ENCODE measurements around the gene PHLDB2. TPM values are rescaled to one million over a fixed set of nuclear protein-coding genes. Genes with fewer than 3 reads are reported as not detected.

PHLDB2 gene
- polyA plus RNA-seq, 2 of the 4 experiments (the other 2 are of a cell fraction): 39.5 to 50.6 TPM

GRCh38 chr3:111903067-111903511 lies 44.0 kb downstream of the PHLDB2 start (continued):
- TF ChIP-seq RNF2 (IDR thresholded peaks at IDR 0.05; ENCODE audit: borderline replicate concordance, low read depth) (no peak), JUN (IDR thresholded peaks at IDR 0.05) (peak in 1 of 2 experiments; percentile 57; a peak in 1 of 5 replicates), TFCP2L1 (CRISPR knock-in tag; IDR thresholded peaks at IDR 0.05) (no peak), GATA3 (IDR thresholded peaks at IDR 0.05; ENCODE audit: borderline replicate concordance) (peak; percentile 61; the same call in 1 of the 2 replicates), SREBF2 (IDR thresholded peaks at IDR 0.05) (no peak), MAZ (IDR thresholded peaks at IDR 0.05; ENCODE audit: borderline replicate concordance, low read depth, low read length) (no peak), HOXB13 (CRISPR knock-in tag; IDR thresholded peaks at IDR 0.05; ENCODE audit: low read depth) (no peak), NFE2L2 (conservative IDR thresholded peaks at IDR 0.05; ENCODE audit: low read length) (no peak), CBX8 (IDR thresholded peaks at IDR 0.05) (no peak), FOSB (CRISPR knock-in tag; IDR thresholded peaks at IDR 0.05) (no peak), NPAS2 (CRISPR knock-in tag; IDR thresholded peaks at IDR 0.05; ENCODE audit: borderline replicate concordance) (no peak), USF2 (IDR thresholded peaks at IDR 0.05) (no peak), BCL3 (IDR thresholded peaks at IDR 0.05) (no peak), FOSL2 (IDR thresholded peaks at IDR 0.05) (peak; percentile 77; the same call in 1 of the 2 replicates), FOSL2 (CRISPR knock-in tag; IDR thresholded peaks at IDR 0.05) (peak; percentile 72), ZC3H11A (IDR thresholded peaks at IDR 0.05) (no peak), EP300 (IDR thresholded peaks at IDR 0.05) (peak; percentile 14 to 74; a peak in 2 of 5 replicates), RFX5 (IDR thresholded peaks at IDR 0.05) (peak; percentile 83), REST (IDR thresholded peaks at IDR 0.05) (no peak)

- ATAC-seq (peak; percentile 86 to 95), DNase-seq (ENCODE audit: low read depth in 1 of 2, low spot score in 1 of 2) (peak; percentile 57 to 88), FAIRE-seq (peak; percentile 94)
- peaks cover 69% of the 10 kb centered on the region for H3K4me1 ChIP-seq
- peak overlapping the region; percentile 87 to 91 for H3K27ac ChIP-seq
- peak overlapping the region; percentile 73 for H3K4me2 ChIP-seq
- WGBS (ENCODE audit: missing lambda C conversion rate): 32% methylated on average over 4 of the region's 4 CpGs
- no peak overlapping the region for H3K4me3 ChIP-seq
- H3K9me3 ChIP-seq: peaks cover 8% of the 10 kb centered on the region; the same call in 2 of the 3 replicates
- ChIA-PET POLR2A (interaction anchor here (0.7 to 1.0 kb wide), 3 partner anchors 32 to 1237 kb away, joined by 3 to 4 read pairs (median 3); partner anchors contain the start of gene ABHD10), CTCF (interaction anchor here (0.6 to 2.2 kb wide), 11 partner anchors 13 to 188 kb away, joined by 3 to 8 read pairs (median 5); partner anchors contain the start of gene PHLDB2)
- no peak for TF ChIP-seq REST (IDR thresholded peaks at IDR 0.05)
- TF ChIP-seq CHD2 (IDR thresholded peaks at IDR 0.05; ENCODE audit: low read length, partially characterized antibody): no peak
- peak; percentile 83 for TF ChIP-seq ZSCAN20 (CRISPR knock-in tag; IDR thresholded peaks at IDR 0.05)
- TF ChIP-seq HEYL (CRISPR knock-in tag; IDR thresholded peaks at IDR 0.05): peak; percentile 54; the same call in 1 of the 2 replicates
- peak; percentile 93 for TF ChIP-seq JUNB (IDR thresholded peaks at IDR 0.05)
- peak; percentile 55 for TF ChIP-seq HOXA7 (CRISPR knock-in tag; IDR thresholded peaks at IDR 0.05)
- TF ChIP-seq MAX (IDR thresholded peaks at IDR 0.05): peak; percentile 59; the same call in 1 of the 2 replicates
- 0 out of 2 replicates have a peak, but pooled peaks have one; percentile 66 for TF ChIP-seq HOXB5 (CRISPR knock-in tag; IDR thresholded peaks at IDR 0.05)
- peak; percentile 34; the same call in 1 of the 2 replicates for TF ChIP-seq NFE2L2 (conservative IDR thresholded peaks at IDR 0.05; ENCODE audit: low read length)
- no peak for TF ChIP-seq FOSB (CRISPR knock-in tag; IDR thresholded peaks at IDR 0.05)
- TF ChIP-seq FOSL2 (IDR thresholded peaks at IDR 0.05): peak; percentile 91
- TF ChIP-seq FOSL2 (CRISPR knock-in tag; IDR thresholded peaks at IDR 0.05): peak; percentile 98
- TF ChIP-seq CEBPB (IDR thresholded peaks at IDR 0.05): peak; percentile 99
- peak; percentile 99 for TF ChIP-seq HES2 (IDR thresholded peaks at IDR 0.05)
These were observed 45.5 kb downstream of the PHLDB2 start for GRCh38 chr3:111904376-111905241.
